GM21723 (cell line): ENCODE data around the gene APRT.

Experiments used
- ATAC-seq: cut with Tn5 transposase; IDR thresholded peaks from one replicate; pipeline ENCODE4 v1.9.1; 2021; ENCODE audit warnings: mild to moderate bottlenecking, moderate library complexity; ENCODE audit not compliant: unreplicated experiment

APRT gene

GRCh38 chr16:88809068-88809675 is 2.6 kb downstream of the APRT start:
- no peak for ATAC-seq

GRCh38 chr16:88807626-88808453 is 3.9 kb downstream of the APRT start:
- ATAC-seq: no peak

GRCh38 chr16:88807142-88807625 is 4.5 kb downstream of the APRT start:
- no peak for ATAC-seq

- no peak for ATAC-seq
Observed at GRCh38 chr16:88806491-88807111, 5.1 kb downstream of the APRT start.

- ATAC-seq: no peak
Observed at GRCh38 chr16:88805887-88806393, 5.8 kb downstream of the APRT start.

- no peak for ATAC-seq
Observed at GRCh38 chr16:88805340-88805715, 6.4 kb downstream of the APRT start.

- no peak for ATAC-seq
Observed at GRCh38 chr16:88804552-88805339, 7.0 kb downstream of the APRT start.

- ATAC-seq: no peak
Observed at GRCh38 chr16:88804173-88804551, 7.6 kb downstream of the APRT start.

- ATAC-seq: no peak
Observed at GRCh38 chr16:88803264-88803987, 8.3 kb downstream of the APRT start, which contains the start of gene CDT1. Gene CDT1, plus strand, starts transcription at chr16:88803789. Its CDS starts 43 bp downstream, at chr16:88803832.

GRCh38 chr16:88800277-88800592 is 11.5 kb downstream of the APRT start:
- ATAC-seq: no peak

- ATAC-seq: no peak
Observed at GRCh38 chr16:88799569-88800276, 12.0 kb downstream of the APRT start.

- no peak for ATAC-seq
Observed at GRCh38 chr16:88798772-88799455, 12.8 kb downstream of the APRT start.

GRCh38 chr16:88798073-88798472 is 13.7 kb downstream of the APRT start:
- ATAC-seq: no peak

- no peak for ATAC-seq
Observed at GRCh38 chr16:88796278-88796677, 15.4 kb downstream of the APRT start.

GRCh38 chr16:88793251-88793954 is 18.3 kb downstream of the APRT start:
- no peak for ATAC-seq

- no peak for ATAC-seq
Observed at GRCh38 chr16:88792668-88793250, 19.0 kb downstream of the APRT start.

GRCh38 chr16:88792078-88792550 is 19.6 kb downstream of the APRT start:
- ATAC-seq: no peak
